Stimulated activated naive CD8-positive, alpha-beta T cell treated with anti-CD3 and anti-CD28 coated beads, Interleukin-15, amount 100 ng/mL, for 72 hours (primary cell): ENCODE measurements around the gene TMCC1.
"Not testable (repeated sequence)": the region's sequence is repeated elsewhere in the genome, so short reads cannot be mapped to it uniquely, and the experiment has no call there.

Experiments
- ATAC-seq: fragments of 150-1000 bp; cut with Tn5 transposase; 2 replicates; pipeline ENCODE4 v1.10.0; 2021; ENCODE audit warnings: mild to moderate bottlenecking, moderate library complexity
- DNase-seq, 2 donors: peaks; one replicate each; pipeline ENCODE4 v3.0.0; 2021 to 2022
- H3K27ac Mint-ChIP-seq, 2 donors: one replicate each; pipeline ENCODE4 v1.8.0; 2022; ENCODE audit warnings: mild to moderate bottlenecking in 2 of 2, mixed read lengths in 2 of 2, moderate library complexity in 2 of 2
- H3K27me3 Mint-ChIP-seq: one replicate; pipeline ENCODE4 v1.8.0; 2022; ENCODE audit warnings: mixed read lengths
- H3K4me1 Mint-ChIP-seq: one replicate; pipeline ENCODE4 v1.8.0; 2022; ENCODE audit warnings: mild to moderate bottlenecking, mixed read lengths
- H3K4me3 Mint-ChIP-seq, 2 donors: one replicate each; pipeline ENCODE4 v1.8.0; 2022; ENCODE audit warnings: mild to moderate bottlenecking in 2 of 2, mixed read lengths in 2 of 2, moderate library complexity in 1 of 2
- H3K9me3 Mint-ChIP-seq, 2 donors: one replicate each; pipeline ENCODE4 v1.8.0; 2022; ENCODE audit warnings: mixed read lengths in 2 of 2

TMCC1 gene

DNA sequence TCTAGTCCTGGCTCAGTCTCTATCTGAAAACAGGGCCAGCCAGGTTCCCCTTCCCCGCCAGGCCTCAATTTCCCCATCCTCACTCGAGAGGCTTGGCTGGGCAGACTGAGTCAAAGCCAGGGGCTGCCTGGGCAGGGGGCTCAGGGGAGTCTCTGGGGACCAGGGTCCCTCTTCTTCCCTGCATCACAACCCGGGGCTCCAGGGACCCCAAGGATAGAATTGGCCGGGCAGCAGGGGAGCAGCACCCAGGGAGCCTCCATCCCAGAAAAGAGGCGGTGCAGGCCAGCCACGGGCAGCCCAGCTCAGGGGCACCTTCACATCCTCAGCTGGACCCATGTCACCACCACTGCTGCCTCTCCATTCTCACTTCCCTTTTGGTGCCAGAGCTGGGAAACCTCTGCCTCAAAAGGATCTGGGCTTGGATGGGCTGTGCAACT lies 273.8 kb downstream of the TMCC1 start:
- H3K27ac Mint-ChIP-seq = no peak overlapping the region
- H3K9me3 Mint-ChIP-seq = no peaks in the 10 kb centered on the region
- peaks cover 22% of the 10 kb centered on the region for H3K27me3 Mint-ChIP-seq
- H3K4me1 Mint-ChIP-seq = peaks cover 11% of the 10 kb centered on the region
- DNase-seq (no peak), ATAC-seq (no peak)
- no peak overlapping the region for H3K4me3 Mint-ChIP-seq

DNA sequence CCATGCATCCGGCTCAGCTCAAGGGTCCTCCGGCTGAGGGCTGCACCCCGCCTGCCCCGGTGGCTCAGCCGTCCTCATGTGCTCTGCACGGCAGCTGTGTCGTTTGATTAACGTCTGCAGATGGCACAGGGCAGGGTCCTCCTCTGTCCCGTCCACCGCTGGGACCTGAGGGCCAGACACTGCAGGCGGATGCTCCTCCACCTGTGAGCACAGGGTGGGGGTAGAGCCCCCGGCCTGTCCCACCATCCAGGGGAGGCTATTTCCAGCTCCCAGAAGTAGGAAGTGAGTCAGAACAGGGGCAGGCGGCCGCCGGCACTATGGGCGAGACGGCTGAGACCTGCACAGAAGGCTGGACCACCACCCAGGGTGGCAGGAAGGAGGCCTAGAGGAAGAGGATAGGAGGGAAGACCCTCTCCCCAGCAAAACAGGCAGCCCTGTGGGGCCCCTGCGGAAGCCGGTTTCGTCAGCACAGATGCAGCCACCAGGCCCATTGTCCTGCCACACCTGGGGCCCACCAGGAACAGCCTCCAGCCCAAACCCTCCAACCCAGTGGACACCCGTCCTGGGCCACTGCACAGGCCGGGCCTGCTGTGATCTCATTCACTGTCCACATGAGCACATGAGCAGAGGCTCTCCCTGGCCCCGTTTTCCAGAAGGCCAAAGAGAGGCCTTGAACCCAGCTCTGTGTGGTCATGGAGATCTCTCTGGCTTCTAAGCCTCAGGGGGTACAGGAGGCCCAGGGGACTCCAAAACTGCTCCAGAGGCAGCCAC lies 274.4 kb downstream of the TMCC1 start:
- no peak for DNase-seq
- peaks cover 22% of the 10 kb centered on the region for H3K27me3 Mint-ChIP-seq
- ATAC-seq = no peak
- no peak overlapping the region for H3K4me3 Mint-ChIP-seq
- H3K9me3 Mint-ChIP-seq = no peaks in the 10 kb centered on the region
- no peak overlapping the region for H3K27ac Mint-ChIP-seq
- peaks cover 11% of the 10 kb centered on the region for H3K4me1 Mint-ChIP-seq

DNA sequence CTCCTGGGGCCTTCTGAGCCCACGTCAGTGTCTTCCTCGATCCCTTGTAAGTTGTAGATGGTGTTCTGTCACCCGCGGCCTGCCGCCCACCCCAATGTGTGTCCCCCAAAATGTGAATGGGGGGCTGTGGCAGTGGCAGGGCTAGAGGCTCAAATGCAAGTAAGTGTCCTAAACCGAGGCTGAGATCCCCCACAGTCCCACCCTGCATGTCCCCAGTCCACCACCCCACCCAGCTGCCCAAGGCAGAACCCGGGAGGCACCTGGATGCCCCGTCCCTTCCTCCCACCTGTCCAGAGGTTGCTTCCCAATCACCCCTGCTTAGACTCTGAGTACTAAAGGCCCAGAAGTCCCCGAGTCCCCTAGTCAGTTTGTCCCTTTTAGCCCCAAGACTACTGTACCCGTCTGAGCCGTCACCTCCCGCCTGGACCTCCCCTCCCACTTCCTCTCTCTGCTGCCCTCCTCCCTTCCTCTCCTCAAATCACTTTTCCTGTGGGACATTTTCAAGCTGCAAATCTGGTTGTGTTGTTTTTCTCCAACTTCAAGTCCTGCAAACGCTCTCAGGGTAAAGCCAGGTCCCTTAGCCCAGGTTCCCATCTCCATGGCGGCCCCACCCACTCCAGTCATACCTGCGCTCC lies 275.2 kb downstream of the TMCC1 start:
- Mint-ChIP-seq H3K27ac (no peak overlapping the region), H3K4me3 (no peak overlapping the region), H3K27me3 (peaks cover 22% of the 10 kb centered on the region), H3K4me1 (peaks cover 11% of the 10 kb centered on the region), H3K9me3 (no peaks in the 10 kb centered on the region)
- ATAC-seq = no peak
- DNase-seq = no peak

DNA sequence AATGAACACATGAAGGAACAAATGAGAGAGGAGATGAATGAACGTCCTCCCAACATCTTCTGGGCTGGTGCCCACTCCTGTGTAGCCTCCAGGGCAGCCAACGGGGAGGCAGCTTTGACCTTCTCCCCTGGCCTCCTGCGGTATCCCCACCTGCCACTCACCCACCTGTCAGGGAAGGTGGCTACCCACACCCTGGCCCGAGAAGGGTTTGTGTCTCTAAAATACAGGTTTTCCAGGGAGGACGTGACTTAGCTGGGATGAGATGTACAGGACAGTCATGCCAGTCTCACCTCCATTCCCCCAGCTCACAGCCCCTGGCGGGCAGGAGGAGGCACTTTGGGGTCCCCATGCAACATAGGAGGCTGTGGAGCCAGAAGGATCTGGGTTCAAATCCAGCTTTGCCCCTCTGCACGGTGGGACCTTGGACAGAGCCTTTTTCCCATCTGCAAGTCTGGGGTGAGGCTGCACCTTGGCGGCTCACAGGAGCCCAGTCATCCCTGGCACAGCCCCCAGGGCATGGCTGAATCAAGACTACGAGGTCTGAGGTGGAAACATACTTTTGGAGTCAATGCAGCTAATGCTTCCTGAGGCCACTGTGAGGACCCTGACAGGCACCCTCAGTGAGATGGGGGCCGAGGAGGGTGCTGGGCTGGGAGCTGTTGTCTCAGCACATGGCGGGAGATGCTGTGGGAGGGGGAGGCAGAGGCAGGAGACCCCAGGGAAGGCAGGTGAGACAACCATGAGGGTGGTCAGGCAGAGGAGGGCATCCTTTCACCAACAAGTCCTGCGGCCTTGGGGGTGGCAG lies 275.9 kb downstream of the TMCC1 start:
- H3K9me3 Mint-ChIP-seq = no peaks in the 10 kb centered on the region
- DNase-seq (no peak), ATAC-seq (no peak)
- peak overlapping the region in 1 of 2 donors; percentile 93 for H3K27ac Mint-ChIP-seq
- no peak overlapping the region for H3K4me3 Mint-ChIP-seq
- peaks cover 11% of the 10 kb centered on the region for H3K4me1 Mint-ChIP-seq
- H3K27me3 Mint-ChIP-seq = peaks cover 22% of the 10 kb centered on the region

DNA sequence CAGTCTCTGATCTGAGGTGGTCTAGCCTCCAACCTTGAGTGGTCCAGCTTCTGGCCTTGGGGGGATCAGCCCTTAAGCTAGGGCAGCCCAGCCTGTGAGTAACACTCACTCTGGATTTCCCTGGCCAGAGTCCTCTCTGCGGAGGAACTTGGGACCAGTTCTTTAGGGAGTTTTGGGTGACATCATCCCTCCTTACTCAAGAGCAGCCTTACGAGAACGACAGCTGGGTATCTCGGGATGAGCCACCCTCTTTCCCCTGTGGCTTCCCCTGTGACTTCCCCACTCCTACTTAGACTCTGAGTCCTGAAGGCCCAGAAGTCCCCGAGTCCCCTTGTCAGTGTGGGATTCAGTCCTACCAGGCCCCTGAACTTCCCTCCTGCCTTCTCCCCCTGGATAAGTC lies 276.8 kb downstream of the TMCC1 start:
- H3K4me1 Mint-ChIP-seq = peaks cover 11% of the 10 kb centered on the region
- H3K27ac Mint-ChIP-seq = no peak overlapping the region
- H3K4me3 Mint-ChIP-seq = no peak overlapping the region
- DNase-seq = no peak
- no peaks in the 10 kb centered on the region for H3K9me3 Mint-ChIP-seq
- H3K27me3 Mint-ChIP-seq = peaks cover 22% of the 10 kb centered on the region
- ATAC-seq = no peak

DNA sequence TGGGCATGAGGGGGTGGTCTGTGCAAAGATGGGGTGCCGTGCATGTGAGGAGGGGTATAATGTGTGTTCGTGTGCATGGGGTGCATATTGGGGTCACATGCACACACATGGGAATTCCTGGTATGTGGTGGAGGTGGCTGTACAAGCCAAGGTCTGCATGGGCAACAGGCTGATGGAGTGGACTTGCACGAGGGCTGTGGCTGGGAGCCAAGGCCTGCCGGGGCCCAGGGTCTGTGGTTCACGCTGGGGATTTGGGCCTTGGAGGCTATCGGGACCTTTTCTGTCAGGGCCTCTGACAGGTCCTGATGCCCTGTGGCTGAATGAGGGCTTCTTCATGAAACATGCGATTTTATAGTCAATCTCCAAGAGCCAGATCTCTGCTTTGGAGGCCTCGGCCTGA lies 277.2 kb downstream of the TMCC1 start:
- no peak overlapping the region for H3K4me3 Mint-ChIP-seq

DNA sequence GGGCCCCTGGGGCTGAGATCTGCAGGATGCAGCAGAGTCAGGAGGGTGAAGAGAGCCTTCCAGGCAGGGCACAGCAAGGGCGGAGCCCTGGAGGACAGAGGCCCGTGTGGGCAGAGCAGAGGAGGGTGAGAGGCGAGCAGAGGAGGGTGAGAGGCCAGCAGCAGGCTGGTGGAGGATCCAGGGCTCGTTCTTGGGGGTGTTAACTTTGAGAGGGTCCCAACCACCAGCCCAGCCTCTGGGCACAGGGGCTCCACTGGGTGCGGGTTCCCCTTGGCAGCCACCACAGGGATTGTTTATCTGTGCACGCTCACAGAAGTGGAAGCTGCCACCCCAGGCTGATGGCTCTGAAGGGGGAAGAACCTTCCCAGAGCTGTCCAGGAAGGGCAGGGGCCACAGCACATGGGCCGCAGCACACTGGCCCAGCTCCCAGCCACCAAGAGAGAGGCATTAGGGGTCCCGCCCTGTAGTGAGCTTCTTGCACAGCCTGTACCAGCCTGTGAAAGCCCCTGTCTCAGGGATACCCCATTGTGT lies 277.7 kb downstream of the TMCC1 start:
- peaks cover 11% of the 10 kb centered on the region for H3K4me1 Mint-ChIP-seq
- H3K4me3 Mint-ChIP-seq = no peak overlapping the region
- no peaks in the 10 kb centered on the region for H3K9me3 Mint-ChIP-seq
- peaks cover 22% of the 10 kb centered on the region for H3K27me3 Mint-ChIP-seq
- DNase-seq (no peak), ATAC-seq (no peak)
- H3K27ac Mint-ChIP-seq = no peak overlapping the region

More for the DNA sequence above, 277.2 kb downstream of the TMCC1 start:
- H3K27me3 Mint-ChIP-seq = peaks cover 22% of the 10 kb centered on the region
- H3K4me1 Mint-ChIP-seq = peaks cover 11% of the 10 kb centered on the region
- no peak for DNase-seq
- no peaks in the 10 kb centered on the region for H3K9me3 Mint-ChIP-seq
- no peak for ATAC-seq
- no peak overlapping the region for H3K27ac Mint-ChIP-seq

DNA sequence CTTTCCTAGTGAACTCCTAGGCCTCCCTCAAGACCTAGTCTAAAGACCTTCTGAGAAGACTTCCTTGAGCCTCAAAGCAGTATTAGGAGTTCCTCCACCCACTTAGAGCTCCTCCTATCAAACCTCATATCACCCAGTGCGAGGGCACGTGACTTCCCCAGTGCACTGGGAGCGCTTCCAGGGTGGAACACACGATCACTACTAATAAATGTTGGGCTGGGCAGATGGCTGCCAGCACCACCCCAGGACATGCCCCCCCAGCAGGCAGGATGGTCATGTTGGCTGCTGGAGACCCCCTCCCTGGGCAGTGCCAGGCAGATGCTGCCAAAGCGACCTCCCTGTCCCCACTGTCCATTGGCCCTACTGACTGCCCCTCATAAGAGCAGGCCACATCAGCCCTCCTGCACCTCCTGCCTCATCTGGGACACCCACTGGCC lies 278.6 kb downstream of the TMCC1 start:
- Mint-ChIP-seq H3K27ac (no peak overlapping the region), H3K4me1 (peaks cover 11% of the 10 kb centered on the region), H3K27me3 (peaks cover 22% of the 10 kb centered on the region), H3K9me3 (no peaks in the 10 kb centered on the region), H3K4me3 (no peak overlapping the region)
- DNase-seq (no peak), ATAC-seq (no peak)

DNA sequence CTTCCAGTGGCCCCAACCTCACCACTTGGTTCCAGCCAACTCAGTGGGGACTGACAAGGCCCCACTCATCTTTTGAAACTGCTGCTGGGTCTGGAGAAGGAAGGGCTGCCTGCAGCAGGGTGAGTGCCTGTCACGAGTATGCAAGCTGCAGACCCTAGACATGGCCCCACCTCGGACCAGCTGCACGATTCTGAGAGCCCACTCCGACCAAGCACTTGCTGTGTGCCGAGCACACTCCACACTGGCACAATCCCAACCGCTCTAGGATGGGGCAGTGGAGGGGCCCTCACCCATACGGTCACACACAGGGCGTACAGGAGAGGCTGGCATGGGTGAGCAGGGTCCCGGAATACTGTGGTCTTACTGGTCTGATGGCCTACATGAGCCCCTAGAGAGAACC lies 279.1 kb downstream of the TMCC1 start:
- DNase-seq = no peak
- Mint-ChIP-seq H3K9me3 (no peaks in the 10 kb centered on the region), H3K27ac (no peak overlapping the region), H3K4me1 (peaks cover 11% of the 10 kb centered on the region), H3K4me3 (no peak overlapping the region), H3K27me3 (peaks cover 27% of the 10 kb centered on the region)
- no peak for ATAC-seq

DNA sequence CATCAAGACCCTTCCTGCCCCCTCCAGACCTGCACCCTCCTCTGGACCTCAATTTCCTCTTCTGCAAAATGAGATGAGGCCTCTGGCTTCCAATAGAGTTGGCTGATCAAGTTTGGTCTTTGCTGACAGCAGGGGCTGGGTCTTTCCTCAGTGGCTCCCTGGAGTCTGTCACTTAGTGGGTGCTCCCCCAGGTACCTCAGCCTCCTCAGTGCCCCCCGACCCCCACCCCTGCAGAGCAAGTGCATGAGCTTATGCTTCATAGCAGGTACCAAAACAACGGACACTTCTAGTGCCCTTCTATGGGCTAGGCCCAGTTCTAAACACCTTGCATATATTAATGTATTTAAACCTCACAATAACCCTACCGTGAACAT lies 280.2 kb downstream of the TMCC1 start:
- DNase-seq (no peak), ATAC-seq (no peak)
- Mint-ChIP-seq H3K27ac (no peak overlapping the region), H3K9me3 (no peaks in the 10 kb centered on the region), H3K4me1 (peaks cover 5% of the 10 kb centered on the region), H3K27me3 (peaks cover 27% of the 10 kb centered on the region), H3K4me3 (no peak overlapping the region)

DNA sequence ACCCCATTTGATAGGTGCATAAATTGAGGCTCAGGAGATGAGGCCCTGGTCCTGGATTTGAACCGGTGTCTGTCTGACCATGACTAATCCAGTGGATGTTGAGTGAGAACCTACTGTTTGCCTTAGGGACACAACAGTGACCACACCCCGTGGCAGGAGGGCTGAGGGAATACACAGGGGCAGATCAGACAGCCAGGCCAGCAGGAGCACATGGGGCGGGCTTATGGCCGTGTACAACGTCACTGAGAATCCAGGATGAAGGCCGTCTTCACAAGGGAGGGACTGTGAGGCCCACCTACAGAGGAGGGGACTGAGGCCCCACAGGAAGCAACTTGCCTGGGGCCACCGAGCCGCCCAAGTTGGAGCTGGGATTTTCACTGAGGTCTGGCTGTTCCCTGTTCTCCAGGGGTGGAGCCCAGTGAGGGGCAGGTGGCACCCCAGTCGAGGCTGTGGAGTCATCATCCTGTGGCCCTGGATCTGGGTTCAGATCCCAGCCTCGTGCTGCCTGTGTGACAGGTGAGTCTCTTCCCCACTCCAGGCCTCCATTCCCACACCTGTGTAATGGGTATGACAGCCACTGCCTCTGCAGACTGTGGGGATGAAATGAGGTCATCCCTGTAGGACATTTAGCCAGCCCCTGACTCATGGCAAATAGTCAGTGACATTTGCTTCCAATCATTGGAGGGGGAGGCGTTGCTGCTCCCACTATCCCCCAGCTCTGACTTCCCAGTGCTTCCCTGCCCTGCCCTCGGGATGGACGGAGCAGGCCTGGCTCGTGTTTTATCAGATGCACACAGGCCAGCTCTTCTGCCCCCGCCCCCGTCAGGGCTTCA lies 280.8 kb downstream of the TMCC1 start:
- ATAC-seq (no peak), DNase-seq (no peak)
- Mint-ChIP-seq H3K4me1 (peaks cover 4% of the 10 kb centered on the region), H3K9me3 (no peaks in the 10 kb centered on the region), H3K27ac (no peak overlapping the region), H3K27me3 (peaks cover 27% of the 10 kb centered on the region), H3K4me3 (no peak overlapping the region)

DNA sequence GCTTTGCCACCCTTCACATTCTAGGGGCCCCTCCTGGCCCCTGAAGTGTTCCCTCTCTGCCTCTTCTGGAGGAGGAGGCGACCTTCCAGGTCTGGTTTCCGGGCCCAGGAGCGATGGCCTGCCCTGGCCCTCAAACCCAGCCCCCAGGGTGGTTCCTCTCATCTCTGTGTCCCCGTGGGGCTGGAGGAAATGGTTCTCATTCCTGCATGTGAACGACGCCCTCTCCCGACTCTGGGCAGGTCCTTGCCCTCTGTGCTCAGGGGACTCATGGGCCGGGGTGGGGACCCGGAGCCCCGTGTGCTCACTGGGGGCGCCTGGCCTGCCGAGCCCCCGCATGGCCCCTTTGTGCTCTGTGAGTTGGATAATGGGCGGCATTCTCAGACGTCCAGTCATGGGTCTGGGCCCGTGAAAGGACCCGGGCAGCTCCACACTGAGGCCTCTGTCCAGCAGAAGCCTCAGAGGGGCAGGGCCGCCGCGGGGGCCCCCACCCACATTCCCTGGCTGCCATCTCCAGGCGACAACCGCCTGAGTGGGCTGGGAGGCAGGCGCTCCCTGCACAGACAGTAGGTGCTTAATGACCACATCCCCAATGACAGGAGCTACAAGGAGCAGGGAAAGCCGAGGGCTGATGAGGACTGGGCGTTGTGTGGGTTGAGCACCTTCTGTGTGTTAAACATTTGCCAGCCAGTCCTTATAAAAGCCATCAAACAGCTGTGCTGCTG lies 281.5 kb downstream of the TMCC1 start:
- no peak for ATAC-seq
- Mint-ChIP-seq H3K27ac (no peak overlapping the region), H3K4me1 (peaks cover 10% of the 10 kb centered on the region), H3K27me3 (peaks cover 29% of the 10 kb centered on the region), H3K9me3 (no peaks in the 10 kb centered on the region), H3K4me3 (no peak overlapping the region)
- no peak for DNase-seq

DNA sequence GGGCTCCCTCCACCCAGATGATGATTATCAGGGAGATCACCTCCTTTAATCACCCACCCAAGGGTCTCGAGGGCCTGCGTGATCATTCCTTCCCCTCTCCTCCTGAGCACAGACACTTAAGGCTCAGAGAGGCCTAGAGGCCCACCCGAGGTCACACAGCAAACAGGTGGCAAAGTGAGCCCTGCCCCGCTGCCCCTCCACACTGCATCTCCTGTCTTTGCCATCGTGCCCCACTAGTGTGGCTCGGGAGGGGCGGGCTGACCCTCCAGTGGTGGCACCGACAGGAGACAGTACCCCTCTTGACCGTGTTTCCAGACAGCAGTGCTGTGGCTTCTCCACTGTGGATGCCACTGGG lies 282.1 kb downstream of the TMCC1 start:
- H3K27me3 Mint-ChIP-seq = peaks cover 35% of the 10 kb centered on the region
- peaks cover 14% of the 10 kb centered on the region for H3K4me1 Mint-ChIP-seq
- ATAC-seq (no peak), DNase-seq (no peak)
- no peak overlapping the region for H3K4me3 Mint-ChIP-seq
- no peaks in the 10 kb centered on the region for H3K9me3 Mint-ChIP-seq
- H3K27ac Mint-ChIP-seq = no peak overlapping the region

DNA sequence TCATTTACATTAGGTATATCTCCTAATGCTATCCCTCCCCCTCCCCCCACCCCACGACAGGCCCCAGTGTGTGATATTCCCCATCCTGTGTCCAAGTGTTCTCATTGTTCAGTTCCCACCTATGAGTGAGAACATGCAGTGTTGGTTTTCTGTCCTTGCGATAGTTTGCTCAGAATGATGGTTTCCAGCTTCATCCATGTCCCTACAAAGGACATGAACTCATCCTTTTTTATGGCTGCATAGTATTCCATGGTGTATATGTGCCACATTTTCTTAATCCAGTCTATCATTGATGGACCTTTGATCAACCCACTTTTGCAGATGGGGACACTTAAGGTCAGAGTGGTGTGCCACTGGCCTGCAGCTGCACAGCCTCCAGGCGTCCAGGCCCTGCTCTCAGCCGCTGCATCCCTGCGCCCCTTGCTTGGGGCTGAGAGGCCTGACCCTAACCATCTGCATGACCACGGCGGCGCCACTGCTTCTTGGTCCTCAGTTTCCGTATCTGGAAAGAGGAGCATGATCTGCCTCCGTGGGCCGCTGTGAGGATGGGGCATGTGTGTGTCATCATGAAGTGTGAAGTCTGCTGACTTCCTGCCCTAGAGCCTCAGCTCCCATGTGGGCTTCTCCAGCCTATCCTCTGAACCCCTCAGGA lies 282.6 kb downstream of the TMCC1 start:
- not testable (repeated sequence) for DNase-seq, ATAC-seq, H3K4me3 Mint-ChIP-seq, H3K9me3 Mint-ChIP-seq
- peaks cover 15% of the 10 kb centered on the region for H3K4me1 Mint-ChIP-seq
- H3K27ac Mint-ChIP-seq = peak overlapping the region in 1 of 2 donors; percentile 87
- peaks cover 38% of the 10 kb centered on the region for H3K27me3 Mint-ChIP-seq
